ENCODE measurements around the gene AGO4. TPM values are rescaled to one million over a fixed set of nuclear protein-coding genes. Genes with fewer than 3 reads are reported as not detected.

The AGO4 gene
- total RNA-seq, 1 experiment from 2014 or later: 14.8 TPM

DNA sequence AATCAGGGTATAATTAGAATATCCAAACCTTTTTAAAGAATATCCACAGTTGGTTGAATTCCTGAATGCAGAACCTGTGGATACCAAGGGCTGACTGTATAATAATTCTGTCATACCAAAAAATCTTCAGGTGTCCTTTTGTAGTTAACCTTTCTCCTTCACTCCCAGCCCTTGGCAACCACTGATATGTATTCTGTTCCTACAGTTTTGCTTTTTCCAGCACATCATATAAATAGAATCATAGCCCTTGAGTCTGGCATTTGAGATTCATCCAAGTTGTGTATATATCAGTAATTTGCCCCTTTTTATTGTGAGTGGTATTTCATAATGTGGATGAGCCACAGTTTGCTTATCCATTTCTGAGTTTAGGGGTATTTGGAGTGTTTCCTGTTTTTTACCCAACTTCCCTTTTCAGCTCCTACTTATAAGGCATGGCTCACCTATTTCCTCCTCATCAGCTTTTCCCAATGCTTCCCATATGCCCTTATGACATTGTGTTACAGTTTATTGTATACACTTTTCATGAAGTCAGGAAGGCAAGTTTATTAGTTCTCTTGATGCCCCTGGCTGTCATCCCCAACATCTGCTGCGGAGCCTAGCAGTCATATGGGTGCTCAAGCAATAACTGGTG lies 40.2 kb downstream of the AGO4 start:
- Histone ChIP-seq H3K4me1 (ENCODE audit: control insufficient read depth, insufficient read depth, low read length) (no peaks in the 10 kb centered on the region), H3K4me3 (ENCODE audit: low read depth in 2 of 2, low read length in 2 of 2) (no peak overlapping the region), H3K36me3 (ENCODE audit: control insufficient read depth, insufficient read depth, low read length) (no peaks in the 10 kb centered on the region; the same call in none of the 2 replicates), H3K27me3 (ENCODE audit: control insufficient read depth, insufficient read depth, low read length) (no peaks in the 10 kb centered on the region), H3K9me3 (ENCODE audit: control insufficient read depth, insufficient read depth, low read depth, low read length) (no peaks in the 10 kb centered on the region), H3K27ac (ENCODE audit: low read length) (no peak overlapping the region)
- ChIA-PET CTCF (no interaction called here), POLR2A (interaction anchor here (0.6 kb wide), 1 partner anchor 590 kb away, joined by 3 read pairs; no protein-coding TSS in a partner anchor)
- intact Hi-C loops (cut with micrococcal nuclease; ENCODE audit: unreplicated experiment) (no loop called here), in situ Hi-C loops (cut with HindIII; ENCODE audit: low pct_unique_long_range_greater_than_20kb, low sequenced_read_pairs) (no loop called here)
- TF ChIP-seq CTCF (IDR thresholded peaks at IDR 0.05) (no peak), TCF7L2 (IDR thresholded peaks at IDR 0.05; ENCODE audit: low read depth, low read length) (no peak), SIN3A (IDR thresholded peaks at IDR 0.05; ENCODE audit: borderline replicate concordance, insufficient read depth, low read depth, low read length) (no peak), POLR2AphosphoS5 (IDR thresholded peaks at IDR 0.05; ENCODE audit: low read depth, low read length) (no peak)
- TF ChIP-seq, protein P1, sequence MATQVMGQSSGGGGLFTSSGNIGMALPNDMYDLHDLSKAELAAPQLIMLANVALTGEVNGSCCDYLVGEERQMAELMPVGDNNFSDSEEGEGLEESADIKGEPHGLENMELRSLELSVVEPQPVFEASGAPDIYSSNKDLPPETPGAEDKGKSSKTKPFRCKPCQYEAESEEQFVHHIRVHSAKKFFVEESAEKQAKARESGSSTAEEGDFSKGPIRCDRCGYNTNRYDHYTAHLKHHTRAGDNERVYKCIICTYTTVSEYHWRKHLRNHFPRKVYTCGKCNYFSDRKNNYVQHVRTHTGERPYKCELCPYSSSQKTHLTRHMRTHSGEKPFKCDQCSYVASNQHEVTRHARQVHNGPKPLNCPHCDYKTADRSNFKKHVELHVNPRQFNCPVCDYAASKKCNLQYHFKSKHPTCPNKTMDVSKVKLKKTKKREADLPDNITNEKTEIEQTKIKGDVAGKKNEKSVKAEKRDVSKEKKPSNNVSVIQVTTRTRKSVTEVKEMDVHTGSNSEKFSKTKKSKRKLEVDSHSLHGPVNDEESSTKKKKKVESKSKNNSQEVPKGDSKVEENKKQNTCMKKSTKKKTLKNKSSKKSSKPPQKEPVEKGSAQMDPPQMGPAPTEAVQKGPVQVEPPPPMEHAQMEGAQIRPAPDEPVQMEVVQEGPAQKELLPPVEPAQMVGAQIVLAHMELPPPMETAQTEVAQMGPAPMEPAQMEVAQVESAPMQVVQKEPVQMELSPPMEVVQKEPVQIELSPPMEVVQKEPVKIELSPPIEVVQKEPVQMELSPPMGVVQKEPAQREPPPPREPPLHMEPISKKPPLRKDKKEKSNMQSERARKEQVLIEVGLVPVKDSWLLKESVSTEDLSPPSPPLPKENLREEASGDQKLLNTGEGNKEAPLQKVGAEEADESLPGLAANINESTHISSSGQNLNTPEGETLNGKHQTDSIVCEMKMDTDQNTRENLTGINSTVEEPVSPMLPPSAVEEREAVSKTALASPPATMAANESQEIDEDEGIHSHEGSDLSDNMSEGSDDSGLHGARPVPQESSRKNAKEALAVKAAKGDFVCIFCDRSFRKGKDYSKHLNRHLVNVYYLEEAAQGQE (IDR thresholded peaks at IDR 0.05; ENCODE audit: insufficient read depth in 1 of 2, low read depth in 2 of 2, low read length in 1 of 2): no peak
- ATAC-seq (no peak), DNase-seq (ENCODE audit: low read depth, low spot score) (no peak)
- no TSS peak for BruUV-seq (replicated peaks)

DNA sequence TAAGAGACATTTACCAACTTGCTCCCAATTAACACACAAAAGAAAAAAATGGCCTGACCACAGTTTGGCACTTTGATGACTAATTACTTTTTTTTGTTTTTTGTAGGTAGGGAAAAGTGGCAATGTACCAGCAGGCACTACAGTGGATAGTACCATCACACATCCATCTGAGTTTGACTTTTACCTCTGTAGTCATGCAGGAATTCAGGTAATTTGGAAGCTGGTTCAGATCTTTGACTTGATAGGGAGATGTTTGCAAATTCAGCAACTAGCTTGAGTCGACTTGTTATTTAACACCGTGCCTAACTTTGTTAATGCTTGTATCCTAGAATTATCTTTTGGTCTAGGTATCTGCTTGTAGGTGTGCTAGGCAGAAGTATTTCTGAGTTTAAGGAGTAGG lies 42.2 kb downstream of the AGO4 start:
- Histone ChIP-seq H3K27ac (ENCODE audit: low read length) (no peak overlapping the region), H3K9me3 (ENCODE audit: control insufficient read depth, insufficient read depth, low read depth, low read length) (no peaks in the 10 kb centered on the region), H3K36me3 (ENCODE audit: control insufficient read depth, insufficient read depth, low read length) (peaks cover 6% of the 10 kb centered on the region), H3K4me1 (ENCODE audit: control insufficient read depth, insufficient read depth, low read length) (no peaks in the 10 kb centered on the region), H3K27me3 (ENCODE audit: control insufficient read depth, insufficient read depth, low read length) (no peaks in the 10 kb centered on the region), H3K4me3 (ENCODE audit: low read depth in 2 of 2, low read length in 2 of 2) (no peak overlapping the region)
- no peak for DNase-seq (ENCODE audit: low read depth, low spot score)
- CTCF ChIA-PET: no interaction called here
- TF ChIP-seq, protein P1 (IDR thresholded peaks at IDR 0.05; ENCODE audit: insufficient read depth in 1 of 2, low read depth in 2 of 2, low read length in 1 of 2): no peak
- TF ChIP-seq SIN3A (IDR thresholded peaks at IDR 0.05; ENCODE audit: borderline replicate concordance, insufficient read depth, low read depth, low read length) (no peak), CTCF (IDR thresholded peaks at IDR 0.05) (no peak), POLR2AphosphoS5 (IDR thresholded peaks at IDR 0.05; ENCODE audit: low read depth, low read length) (no peak), TCF7L2 (IDR thresholded peaks at IDR 0.05; ENCODE audit: low read depth, low read length) (no peak)
- intact Hi-C loops (cut with micrococcal nuclease; ENCODE audit: unreplicated experiment): no loop called here
- no TSS peak for BruUV-seq (replicated peaks)
- ATAC-seq: no peak
- in situ Hi-C loops (cut with HindIII; ENCODE audit: low pct_unique_long_range_greater_than_20kb, low sequenced_read_pairs): no loop called here
- POLR2A ChIA-PET: no interaction called here

Measured in Panc1 (cell line).